ENCODE data around the gene NPTN. TPM values are rescaled to one million over a fixed set of nuclear protein-coding genes. Genes with fewer than 3 reads are reported as not detected.

The NPTN gene
- total RNA-seq (2016; rRNA removed; fragmentation: Illumina TruSeq; extraction: Trizol): 57.7 and 110 TPM in 2 replicates
- 17.2 and 17.9 TPM in 2 replicates for total RNA-seq (2016; cell fraction: cytosol; rRNA removed; fragmentation: Illumina TruSeq; extraction: Trizol; ENCODE audit: low read depth)
- 51.8 and 113 TPM in 2 replicates for total RNA-seq (2016; cell fraction: insoluble cytoplasmic fraction; rRNA removed; fragmentation: Illumina TruSeq; extraction: Trizol)
- 34.2 and 36.6 TPM in 2 replicates for total RNA-seq (2016; cell fraction: membrane; rRNA removed; fragmentation: Illumina TruSeq; extraction: Trizol)
- 95.6 and 123 TPM in 2 replicates for total RNA-seq (2016; cell fraction: nucleus; rRNA removed; fragmentation: Illumina TruSeq; extraction: Trizol)
- 77.8 and 78.0 TPM in 2 replicates for polyA plus RNA-seq (2011; rRNA removed)
- polyA plus RNA-seq (2011; cell fraction: cytosol; rRNA removed): 52.1 and 63.6 TPM in 2 replicates
- polyA plus RNA-seq (2011; cell fraction: nucleus; rRNA removed): 68.7 and 71.5 TPM in 2 replicates
- 70.7 and 70.9 TPM in 2 replicates for polyA plus RNA-seq (2012)
- 10.9 and 14.0 TPM in 2 replicates for polyA plus RNA-seq (2016; cell fraction: cytosol; fragmentation: Illumina TruSeq; extraction: Trizol; ENCODE audit: low read depth)
- polyA plus RNA-seq (2016; cell fraction: insoluble cytoplasmic fraction; fragmentation: Illumina TruSeq; extraction: Trizol; ENCODE audit: low read depth): 47.9 and 59.8 TPM in 2 replicates
- 19.8 and 23.6 TPM in 2 replicates for polyA plus RNA-seq (2016; cell fraction: membrane; fragmentation: Illumina TruSeq; extraction: Trizol; ENCODE audit: low read depth)
- 129 and 139 TPM in 2 replicates for polyA plus RNA-seq (2016; cell fraction: nucleus; fragmentation: Illumina TruSeq; extraction: Trizol; ENCODE audit: insufficient read depth, low read depth)
- 43.9 and 90.7 TPM in 2 replicates for polyA minus RNA-seq (2011; rRNA and poly(A)+ RNA removed; ENCODE audit: low replicate concordance)
- 43.9 and 44.1 TPM in 2 replicates for polyA minus RNA-seq (2011; cell fraction: cytosol; rRNA and poly(A)+ RNA removed)
- 87.2 and 106 TPM in 2 replicates for polyA minus RNA-seq (2011; cell fraction: nucleus; rRNA and poly(A)+ RNA removed)
- Bru-seq, nascent RNA: percentile 82 among the genes with signal in this experiment
- percentile 81 among the genes with signal in this experiment for BruChase-seq, experiment 1, labeled RNA remaining after a 6-hour chase
- BruChase-seq, experiment 2, labeled RNA remaining after a 2-hour chase: percentile 82 among the genes with signal in this experiment
- long read RNA-seq, experiment 1, transcript NPTN-202 (8 exons, 2,817 nt): major isoform, 43 of 56 reads
- long read RNA-seq, experiment 1, partial matches to known transcripts: 5 of 56 reads
- long read RNA-seq, experiment 1, other reads (novel, unspliced or antisense): 5 of 56 reads
- long read RNA-seq, experiment 2, transcript NPTN-202 (8 exons, 2,817 nt): major isoform, 21 of 71 reads
- long read RNA-seq, experiment 2, partial matches to known transcripts: 5 of 71 reads
- long read RNA-seq, experiment 2, other reads (novel, unspliced or antisense): 44 of 71 reads

DNA sequence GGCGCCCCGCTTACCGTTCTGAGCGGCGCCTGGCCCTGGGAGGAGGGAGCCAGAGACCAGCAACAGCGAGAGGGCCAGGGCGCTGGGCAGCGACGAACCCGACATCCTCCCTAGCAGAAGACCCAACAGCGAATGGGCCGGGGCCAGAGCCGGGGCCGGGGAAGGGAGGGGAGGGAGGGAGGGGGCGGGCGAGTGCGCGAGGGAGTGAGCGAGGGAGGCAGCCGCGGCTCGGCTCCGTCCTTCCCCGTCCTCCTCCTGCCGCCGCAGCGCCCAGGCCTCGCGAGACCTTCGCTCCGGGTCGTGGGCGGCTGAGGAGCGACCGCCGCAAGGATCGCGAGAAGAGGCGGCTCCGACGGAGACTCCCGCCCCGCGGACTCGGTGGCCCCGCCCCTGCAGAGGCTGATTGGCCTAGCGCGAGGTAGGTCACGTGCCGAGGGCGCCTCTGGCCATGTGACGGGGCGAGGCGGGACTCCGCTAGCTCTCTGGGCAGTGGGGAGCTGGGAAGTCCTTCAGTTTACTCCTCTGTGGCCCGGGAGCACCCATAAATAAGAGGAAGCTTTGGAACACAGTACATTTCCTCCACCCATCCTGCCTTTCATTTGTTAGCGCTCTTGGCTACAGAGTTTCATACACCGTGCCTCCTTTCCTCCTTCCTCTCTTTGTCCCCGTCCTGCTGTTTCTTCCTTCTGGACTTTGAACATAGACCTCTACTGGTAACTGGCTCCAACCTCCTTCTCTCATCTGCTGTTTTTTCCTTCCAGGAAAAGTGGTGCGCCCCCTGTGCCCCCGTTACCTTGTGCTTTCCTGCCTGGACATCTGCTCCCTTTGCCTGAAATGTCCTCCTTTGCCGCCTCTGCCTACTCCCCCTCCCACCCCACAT, at the start of gene NPTN:
Gene NPTN (minus strand): TSS at position 279 of the 880 bp plus-strand sequence. CDS start 174 bp downstream, at position 105.
- H3K4me3 ChIP-seq (replicated peaks in 1 of 3; ENCODE audit: insufficient read depth in 1 of 3, low read depth in 2 of 3, low read length in 3 of 3): peak within 1 kb of the TSS; percentile 74 to 97 (median 93)
- POLR2A ChIA-PET: interaction anchor here (0.6 to 2.3 kb wide), 11 partner anchors 10 to 1818 kb away, joined by 3 to 16 read pairs (median 5); partner anchors contain the start of genes CD276 and SIN3A
- WGBS (ENCODE audit: low lambda C conversion rate): under 1% methylated on average over 13 of the region's 62 CpGs
- H4K20me1 ChIP-seq (ENCODE audit: insufficient read depth, low read length): peaks cover 33% of the 10 kb centered on the region
- TSS peak; percentile 98 for BruUV-seq (replicated peaks)
- H3K9me3 ChIP-seq (ENCODE audit: low read length): no peaks in the 10 kb centered on the region
- FAIRE-seq (peak; percentile 18), ATAC-seq (peak; percentile 91), DNase-seq (ENCODE audit: low spot score) (peak; percentile 92)
- peak within 1 kb of the TSS; percentile 89 for H3K9ac ChIP-seq (ENCODE audit: insufficient read depth, low read depth, low read length)
- H3K4me2 ChIP-seq (ENCODE audit: low read depth, low read length): peak within 1 kb of the TSS; percentile 87
- CTCF ChIA-PET (ENCODE audit: low intra/inter-chr PET ratio, low total read pairs): interaction anchor here (1.5 kb wide), 1 partner anchor 73 kb away, joined by 4 read pairs; no protein-coding TSS in a partner anchor
- in situ Hi-C loops (cut with HindIII; ENCODE audit: extremely low pct_ligation_motif_present, low pct_unique_long_range_greater_than_20kb) (no loop called here), intact Hi-C loops (cut with micrococcal nuclease; ENCODE audit: unreplicated experiment) (no loop called here)
- H3K4me1 ChIP-seq (ENCODE audit: insufficient read depth, low read length): peaks cover 72% of the 10 kb centered on the region
- no peaks in the 10 kb centered on the region; a peak in 1 of 5 replicates for H3K27me3 ChIP-seq (ENCODE audit: control insufficient read depth in 1 of 2, insufficient read depth in 2 of 2, low read length in 2 of 2)
- H3K27ac ChIP-seq (ENCODE audit: extremely low read length, insufficient read depth, low read length): peak within 1 kb of the TSS; percentile 91
- H3K79me2 ChIP-seq (ENCODE audit: insufficient read depth, low read length): peaks cover 44% of the 10 kb centered on the region
- peak within 1 kb of the TSS; percentile 59 for H2AFZ ChIP-seq (ENCODE audit: low read length)
- no peaks in the 10 kb centered on the region for H3K36me3 ChIP-seq (replicated peaks in 1 of 2; ENCODE audit: control insufficient read depth in 1 of 2, insufficient read depth in 2 of 2, low read length in 2 of 2)
- TF ChIP-seq GATAD2A (CRISPR knock-in tag; IDR thresholded peaks at IDR 0.05) (no peak; the same call in 1 of the 2 replicates), EEA1 (CRISPR knock-in tag; IDR thresholded peaks at IDR 0.05; ENCODE audit: borderline replicate concordance) (no peak), NFKBIZ (CRISPR knock-in tag; IDR thresholded peaks at IDR 0.05) (0 out of 2 replicates have a peak, but pooled peaks have one; percentile 79), SIX4 (CRISPR knock-in tag; IDR thresholded peaks at IDR 0.05) (no peak), RFX3 (CRISPR knock-in tag; IDR thresholded peaks at IDR 0.05) (no peak), ZNF562 (CRISPR knock-in tag; IDR thresholded peaks at IDR 0.05; ENCODE audit: borderline replicate concordance) (no peak), PTBP1 (IDR thresholded peaks at IDR 0.05; ENCODE audit: low read depth, low read length, poor library complexity, severe bottlenecking) (no peak), SOX6 (IDR thresholded peaks at IDR 0.05) (no peak), SOX6 (CRISPR knock-in tag; IDR thresholded peaks at IDR 0.05) (peak; percentile 68), ZNF367 (CRISPR knock-in tag; IDR thresholded peaks at IDR 0.05; ENCODE audit: borderline replicate concordance) (no peak), ATF5 (CRISPR knock-in tag; IDR thresholded peaks at IDR 0.05; ENCODE audit: low read depth) (no peak)
- TF ChIP-seq, protein P1, sequence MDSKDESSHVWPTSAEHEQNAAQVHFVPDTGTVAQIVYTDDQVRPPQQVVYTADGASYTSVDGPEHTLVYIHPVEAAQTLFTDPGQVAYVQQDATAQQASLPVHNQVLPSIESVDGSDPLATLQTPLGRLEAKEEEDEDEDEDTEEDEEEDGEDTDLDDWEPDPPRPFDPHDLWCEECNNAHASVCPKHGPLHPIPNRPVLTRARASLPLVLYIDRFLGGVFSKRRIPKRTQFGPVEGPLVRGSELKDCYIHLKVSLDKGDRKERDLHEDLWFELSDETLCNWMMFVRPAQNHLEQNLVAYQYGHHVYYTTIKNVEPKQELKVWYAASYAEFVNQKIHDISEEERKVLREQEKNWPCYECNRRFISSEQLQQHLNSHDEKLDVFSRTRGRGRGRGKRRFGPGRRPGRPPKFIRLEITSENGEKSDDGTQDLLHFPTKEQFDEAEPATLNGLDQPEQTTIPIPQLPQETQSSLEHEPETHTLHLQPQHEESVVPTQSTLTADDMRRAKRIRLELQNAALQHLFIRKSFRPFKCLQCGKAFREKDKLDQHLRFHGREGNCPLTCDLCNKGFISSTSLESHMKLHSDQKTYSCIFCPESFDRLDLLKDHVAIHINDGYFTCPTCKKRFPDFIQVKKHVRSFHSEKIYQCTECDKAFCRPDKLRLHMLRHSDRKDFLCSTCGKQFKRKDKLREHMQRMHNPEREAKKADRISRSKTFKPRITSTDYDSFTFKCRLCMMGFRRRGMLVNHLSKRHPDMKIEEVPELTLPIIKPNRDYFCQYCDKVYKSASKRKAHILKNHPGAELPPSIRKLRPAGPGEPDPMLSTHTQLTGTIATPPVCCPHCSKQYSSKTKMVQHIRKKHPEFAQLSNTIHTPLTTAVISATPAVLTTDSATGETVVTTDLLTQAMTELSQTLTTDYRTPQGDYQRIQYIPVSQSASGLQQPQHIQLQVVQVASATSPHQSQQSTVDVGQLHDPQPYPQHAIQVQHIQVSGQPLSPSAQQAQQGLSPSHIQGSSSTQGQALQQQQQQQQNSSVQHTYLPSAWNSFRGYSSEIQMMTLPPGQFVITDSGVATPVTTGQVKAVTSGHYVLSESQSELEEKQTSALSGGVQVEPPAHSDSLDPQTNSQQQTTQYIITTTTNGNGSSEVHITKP (CRISPR knock-in tag; IDR thresholded peaks at IDR 0.05; ENCODE audit: low read depth): no peak

All from HepG2 (cell line).